M059J (cell line): Measurements from ENCODE around the gene HCAR2. TPM values are rescaled to one million over a fixed set of nuclear protein-coding genes. Genes with fewer than 3 reads are reported as not detected.
"Not testable (repeated sequence)": the region's sequence is repeated elsewhere in the genome, so short reads cannot be mapped to it uniquely, and the experiment has no call there.

ENCODE experiments used
- DNase-seq: peaks from one replicate; pipeline ENCODE4 v3.0.0-alpha.2; 2012; ENCODE audit warnings: low read depth
- total RNA-seq: library from RNA; depleted of rRNA; stranded (reverse); fragments of >200 nt; shearing (Covaris generic); gene quantifications from 2 replicates; pipeline ENCODE4 v1.2.3, GENCODE V29; 2014

The HCAR2 gene
- total RNA-seq, 1 experiment from 2014 or later, result not detected

DNA sequence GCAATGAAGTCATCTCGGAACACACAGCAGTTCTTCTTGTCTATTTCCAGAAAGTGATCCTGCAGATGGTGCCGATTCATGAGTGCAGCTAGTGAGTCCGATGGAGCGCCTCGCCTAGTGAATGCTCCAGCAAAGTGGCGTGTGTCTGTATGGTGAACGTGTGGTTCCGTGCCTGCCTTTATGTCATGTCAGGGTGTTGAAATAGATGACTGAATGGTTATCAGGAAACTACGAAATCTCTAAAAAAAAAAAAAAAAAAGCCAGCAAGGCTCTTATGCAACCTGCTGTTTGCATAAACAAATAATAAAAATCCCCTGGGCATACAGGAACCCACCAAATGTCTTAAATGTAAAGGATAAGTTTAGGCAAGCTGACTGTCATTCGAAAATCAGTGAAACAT lies 13.5 kb upstream of the HCAR2 start, which contains the start of gene HCAR3:
Gene HCAR3 (minus strand): TSS at position 154 of the 400 bp plus-strand sequence. CDS start 74 bp downstream, at position 80.
- DNase-seq, result not testable (repeated sequence)

DNA sequence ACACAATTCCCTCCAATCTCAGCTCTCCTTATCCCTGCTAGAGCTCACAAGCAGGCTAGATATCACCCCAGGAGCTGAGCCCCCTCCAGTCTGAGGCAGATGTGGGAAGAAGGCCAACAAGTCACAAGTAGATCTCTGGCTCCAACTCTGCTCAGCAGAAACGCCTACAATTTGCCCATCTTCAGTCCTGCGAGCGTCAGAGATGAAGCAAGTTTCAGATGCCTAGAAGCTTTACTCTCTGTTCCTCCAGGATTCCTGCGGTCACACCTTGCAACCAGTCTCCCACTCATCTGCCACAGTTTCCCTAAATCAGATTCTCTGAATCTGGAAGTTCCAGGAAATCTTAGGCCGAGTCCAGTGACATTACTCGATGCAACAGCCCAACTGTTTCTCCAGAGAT lies 12.1 kb upstream of the HCAR2 start:
- not testable (repeated sequence) for DNase-seq

DNA sequence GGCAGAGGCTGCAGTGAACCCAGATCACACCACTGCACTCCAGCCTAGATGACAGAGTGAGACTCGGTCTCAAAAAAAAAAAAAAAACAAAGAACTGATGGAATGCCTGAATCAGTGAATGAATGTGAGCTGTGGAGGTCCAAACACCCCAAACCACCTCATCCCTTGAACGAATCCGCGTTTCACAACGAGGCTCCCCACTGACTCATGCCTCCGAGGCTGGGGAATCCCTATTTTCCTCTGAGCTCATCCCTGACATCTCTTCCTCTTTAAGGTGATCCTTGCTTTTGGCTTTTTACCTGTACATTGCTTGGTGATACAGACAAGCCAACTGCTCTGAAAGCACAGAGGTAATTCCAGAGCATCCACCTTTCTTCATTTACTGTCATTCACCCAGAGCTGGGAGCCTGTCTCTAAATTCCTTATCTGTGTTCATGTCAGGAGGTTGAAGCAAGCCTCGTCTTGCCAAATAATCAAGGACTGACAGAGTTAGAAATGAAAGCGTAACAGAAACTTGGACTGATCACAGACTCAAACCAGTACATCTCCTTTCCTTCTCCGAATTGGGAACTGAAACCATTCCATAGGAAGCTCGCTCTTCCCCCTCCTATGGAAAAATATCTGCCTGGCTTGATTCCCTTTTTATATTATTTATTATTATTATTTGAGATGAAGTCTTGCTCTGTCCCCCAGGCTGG lies 10.5 kb upstream of the HCAR2 start:
- not testable (repeated sequence) for DNase-seq

GRCh38 chr12:122711266-122711665 lies 8.1 kb upstream of the HCAR2 start:
- DNase-seq, result not testable (repeated sequence)

- DNase-seq, result not testable (repeated sequence)
These were observed 7.2 kb upstream of the HCAR2 start for GRCh38 chr12:122710341-122710740.

- DNase-seq, result not testable (repeated sequence)
These were observed 6.1 kb upstream of the HCAR2 start for GRCh38 chr12:122709287-122709686.

DNA sequence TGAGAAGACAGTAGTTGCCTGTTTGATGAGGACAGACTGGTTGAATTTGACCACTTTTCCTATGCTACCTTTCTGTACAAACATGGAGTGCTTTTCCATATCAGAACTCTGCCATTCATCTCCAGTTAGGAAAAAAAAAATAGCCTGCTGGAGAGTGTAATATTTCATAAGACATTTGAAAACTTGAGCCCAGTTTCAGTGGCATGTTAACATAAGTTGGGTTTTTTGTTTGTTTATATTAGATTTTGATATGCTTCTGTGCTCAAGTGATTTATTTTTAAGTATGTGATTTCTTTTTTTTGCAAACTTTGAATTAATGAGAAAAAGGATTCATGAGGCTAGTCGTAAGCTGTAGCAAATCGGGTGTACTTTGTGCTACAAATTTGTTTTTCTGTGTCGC lies 684 bp upstream of the HCAR2 start:
- DNase-seq, result peak; percentile 16

GRCh38 chr12:122701481-122701880 lies 1.7 kb downstream of the HCAR2 start:
- DNase-seq, result not testable (repeated sequence)

DNA sequence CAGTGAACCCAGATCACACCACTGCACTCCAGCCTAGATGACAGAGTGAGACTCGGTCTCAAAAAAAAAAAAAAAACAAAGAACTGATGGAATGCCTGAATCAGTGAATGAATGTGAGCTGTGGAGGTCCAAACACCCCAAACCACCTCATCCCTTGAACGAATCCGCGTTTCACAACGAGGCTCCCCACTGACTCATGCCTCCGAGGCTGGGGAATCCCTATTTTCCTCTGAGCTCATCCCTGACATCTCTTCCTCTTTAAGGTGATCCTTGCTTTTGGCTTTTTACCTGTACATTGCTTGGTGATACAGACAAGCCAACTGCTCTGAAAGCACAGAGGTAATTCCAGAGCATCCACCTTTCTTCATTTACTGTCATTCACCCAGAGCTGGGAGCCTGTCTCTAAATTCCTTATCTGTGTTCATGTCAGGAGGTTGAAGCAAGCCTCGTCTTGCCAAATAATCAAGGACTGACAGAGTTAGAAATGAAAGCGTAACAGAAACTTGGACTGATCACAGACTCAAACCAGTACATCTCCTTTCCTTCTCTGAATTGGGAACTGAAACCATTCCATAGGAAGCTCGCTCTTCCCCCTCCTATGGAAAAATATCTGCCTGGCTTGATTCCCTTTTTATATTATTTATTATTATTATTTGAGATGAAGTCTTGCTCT lies 3.0 kb downstream of the HCAR2 start:
- DNase-seq, result not testable (repeated sequence)

- DNase-seq, result not testable (repeated sequence)
These were observed 6.2 kb downstream of the HCAR2 start for GRCh38 chr12:122696922-122697321.

DNA sequence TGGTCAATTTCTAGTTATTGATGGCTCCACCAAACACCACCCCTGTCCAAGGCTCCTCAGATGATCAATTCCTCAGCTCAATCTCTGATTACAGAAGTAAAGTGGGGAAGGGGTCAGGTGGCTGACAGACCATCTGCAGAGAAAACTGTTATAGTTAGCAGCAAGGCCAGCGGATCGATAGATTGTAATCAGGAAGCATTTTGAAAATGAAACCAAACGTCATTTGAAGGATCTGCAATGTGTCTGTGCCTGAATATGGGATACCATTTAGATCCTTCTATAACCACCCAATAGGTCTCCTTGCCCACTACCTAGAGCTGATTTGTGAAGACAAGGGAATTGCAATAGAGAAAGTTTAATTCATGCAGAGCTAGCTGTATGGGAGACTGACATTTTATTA lies 11.6 kb downstream of the HCAR2 start:
- no peak for DNase-seq

- no peak for DNase-seq
These were observed 14.9 kb downstream of the HCAR2 start for GRCh38 chr12:122688291-122688690.

DNA sequence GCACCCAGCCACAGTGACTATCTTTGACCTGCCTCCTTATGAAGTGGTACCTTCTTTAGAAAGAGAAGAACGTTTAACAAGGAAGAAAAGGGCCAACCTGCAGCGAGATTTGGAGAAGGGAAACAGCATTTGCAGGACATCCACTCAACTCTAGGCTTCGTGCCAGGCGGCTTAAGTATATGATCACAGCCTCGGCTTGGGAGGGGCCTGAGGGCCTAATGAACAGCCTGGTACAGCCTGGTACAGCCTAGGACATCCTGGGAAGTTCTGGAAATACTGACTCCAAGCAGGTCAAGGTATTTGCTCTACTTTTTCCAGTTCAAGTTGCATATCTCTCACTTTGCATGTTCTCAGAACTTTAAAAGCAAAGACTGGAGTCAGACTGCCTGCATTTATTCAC lies 16.1 kb downstream of the HCAR2 start:
- peak; percentile 27 for DNase-seq

DNA sequence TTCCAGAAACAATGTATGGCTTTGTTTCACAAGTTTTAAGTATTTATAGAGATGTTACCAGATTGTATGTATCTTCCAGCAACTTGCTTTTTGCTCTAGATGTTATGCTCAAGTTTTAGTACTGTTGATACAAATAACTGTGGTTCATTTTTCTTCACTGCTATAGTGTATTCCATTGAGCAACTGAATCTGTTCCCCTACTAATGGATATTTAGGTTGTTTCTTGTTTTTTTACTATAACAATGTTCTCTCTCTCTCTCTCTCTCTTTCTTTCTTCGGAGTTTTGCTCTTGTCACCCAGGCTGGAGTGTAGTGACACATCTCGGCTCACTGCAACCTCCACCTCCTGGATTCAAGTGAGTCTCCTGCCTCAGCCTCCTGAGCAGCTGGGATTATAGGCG lies 16.6 kb downstream of the HCAR2 start:
- DNase-seq, result no peak

DNA sequence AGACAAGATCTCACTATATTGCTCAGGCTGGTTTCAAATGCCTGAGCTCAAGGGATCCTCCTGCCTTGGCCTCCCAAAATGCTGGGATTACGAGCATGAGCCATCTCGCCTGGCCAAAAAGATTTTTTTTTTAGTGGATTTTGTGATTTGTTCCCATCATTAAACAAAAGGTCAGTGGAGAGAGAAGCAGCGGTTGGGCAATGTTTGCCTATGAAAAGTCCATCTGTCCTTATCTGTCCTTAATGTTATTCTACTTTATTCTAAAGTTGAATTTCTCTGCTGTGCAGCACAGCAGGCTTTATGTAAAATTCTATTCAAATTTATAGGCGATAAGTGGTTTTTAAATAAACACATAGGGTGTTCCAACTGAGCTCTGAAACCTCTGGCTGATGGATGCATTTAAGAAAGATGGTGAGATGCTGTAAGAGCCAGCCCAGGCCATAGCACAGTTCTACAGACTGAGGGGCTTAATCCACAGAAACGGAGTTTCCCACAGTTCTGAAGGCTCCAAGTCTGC lies 18.8 kb downstream of the HCAR2 start:
- no peak for DNase-seq

- peak; percentile 67 for DNase-seq
These were observed 21.3 kb downstream of the HCAR2 start for GRCh38 chr12:122681814-122682213.

GRCh38 chr12:122680989-122681388 lies 22.2 kb downstream of the HCAR2 start:
- DNase-seq, result not testable (repeated sequence)

DNA sequence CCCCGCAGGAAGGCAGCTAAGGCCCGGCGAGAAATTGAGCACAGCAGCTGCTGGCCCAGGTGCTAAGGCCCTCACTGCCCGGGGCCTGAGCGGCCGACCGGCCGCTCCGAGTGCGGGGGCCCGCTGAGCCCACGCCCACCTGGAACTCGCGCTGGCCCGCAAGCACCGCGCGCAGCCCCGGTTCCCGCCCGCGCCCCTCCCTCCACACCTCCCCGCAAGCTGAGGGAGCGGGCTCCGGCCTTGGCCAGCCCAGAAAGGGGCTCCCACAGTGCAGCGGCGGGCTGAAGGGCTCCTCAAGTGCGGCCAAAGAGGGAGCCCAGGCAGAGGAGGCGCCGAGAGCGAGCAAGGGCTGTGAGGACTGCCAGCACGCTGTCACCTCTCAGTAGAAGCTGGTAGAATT lies 26.4 kb downstream of the HCAR2 start:
- DNase-seq, result not testable (repeated sequence)

- not testable (repeated sequence) for DNase-seq
These were observed 27.1 kb downstream of the HCAR2 start for GRCh38 chr12:122676015-122676414.

GRCh38 chr12:122672515-122672914 lies 30.6 kb downstream of the HCAR2 start:
- no peak for DNase-seq

DNA sequence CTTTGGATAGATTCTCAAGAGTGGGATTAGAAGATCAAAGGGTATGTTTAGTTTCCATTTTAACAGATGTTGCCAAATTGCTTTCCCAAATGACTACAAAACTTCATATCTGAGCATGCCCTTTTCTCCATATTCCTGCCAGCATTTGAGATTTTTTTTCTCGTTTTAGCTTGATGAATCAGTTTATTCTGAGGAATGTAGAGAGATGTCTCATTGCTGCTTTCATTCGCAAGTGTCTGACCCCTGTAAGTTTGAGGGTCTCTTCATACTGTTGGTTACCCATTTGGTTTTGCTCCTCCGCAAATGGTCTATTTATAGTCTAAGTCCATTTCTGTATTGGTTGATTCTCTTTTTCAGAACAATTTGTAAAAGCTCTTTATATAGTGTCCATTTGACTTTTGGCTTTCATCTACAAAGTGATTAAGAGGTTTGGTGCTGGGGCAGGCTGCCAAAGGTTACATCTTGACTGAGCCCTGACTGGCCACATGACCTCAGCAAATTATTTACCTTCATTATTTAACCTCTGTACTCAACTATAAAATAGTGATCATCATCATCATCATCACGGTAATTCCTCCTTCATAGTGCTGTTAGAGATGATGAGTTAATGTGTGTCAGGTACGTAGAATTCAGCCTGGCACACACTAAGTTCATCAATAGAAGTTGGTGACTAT lies 33.6 kb downstream of the HCAR2 start:
- DNase-seq, result peak; percentile 68

- DNase-seq, result no peak
These were observed 34.9 kb downstream of the HCAR2 start for GRCh38 chr12:122668268-122668667.
